Measurements from ENCODE around the gene ESPN. TPM values are rescaled to one million over a fixed set of nuclear protein-coding genes. Genes with fewer than 3 reads are reported as not detected.
A peak's percentile ranks its signal among the peaks of the same experiment; 100 is the strongest.

The ESPN gene
- total RNA-seq, 1 donor from 2014 or later: 25.7 TPM

GRCh38 chr1:6384962-6385361 lies 39.6 kb upstream of the ESPN start:
- H3K27ac Mint-ChIP-seq (ENCODE audit: unreplicated experiment): no peak overlapping the region
- H3K4me1 Mint-ChIP-seq (ENCODE audit: low read depth, unreplicated experiment): peaks cover 15% of the 10 kb centered on the region
- H3K36me3 Mint-ChIP-seq (ENCODE audit: unreplicated experiment): peaks cover 5% of the 10 kb centered on the region
- H3K9me3 Mint-ChIP-seq (ENCODE audit: unreplicated experiment): peaks cover 4% of the 10 kb centered on the region
- no peak for TF ChIP-seq CTCF (IDR thresholded peaks at IDR 0.05; ENCODE audit: partially characterized antibody, unreplicated experiment)
- H3K27me3 Mint-ChIP-seq (ENCODE audit: unreplicated experiment): peaks cover 3% of the 10 kb centered on the region
- peak overlapping the region; percentile 7 for H3K4me3 Mint-ChIP-seq (ENCODE audit: unreplicated experiment)
- DNase-seq: no peak

DNA sequence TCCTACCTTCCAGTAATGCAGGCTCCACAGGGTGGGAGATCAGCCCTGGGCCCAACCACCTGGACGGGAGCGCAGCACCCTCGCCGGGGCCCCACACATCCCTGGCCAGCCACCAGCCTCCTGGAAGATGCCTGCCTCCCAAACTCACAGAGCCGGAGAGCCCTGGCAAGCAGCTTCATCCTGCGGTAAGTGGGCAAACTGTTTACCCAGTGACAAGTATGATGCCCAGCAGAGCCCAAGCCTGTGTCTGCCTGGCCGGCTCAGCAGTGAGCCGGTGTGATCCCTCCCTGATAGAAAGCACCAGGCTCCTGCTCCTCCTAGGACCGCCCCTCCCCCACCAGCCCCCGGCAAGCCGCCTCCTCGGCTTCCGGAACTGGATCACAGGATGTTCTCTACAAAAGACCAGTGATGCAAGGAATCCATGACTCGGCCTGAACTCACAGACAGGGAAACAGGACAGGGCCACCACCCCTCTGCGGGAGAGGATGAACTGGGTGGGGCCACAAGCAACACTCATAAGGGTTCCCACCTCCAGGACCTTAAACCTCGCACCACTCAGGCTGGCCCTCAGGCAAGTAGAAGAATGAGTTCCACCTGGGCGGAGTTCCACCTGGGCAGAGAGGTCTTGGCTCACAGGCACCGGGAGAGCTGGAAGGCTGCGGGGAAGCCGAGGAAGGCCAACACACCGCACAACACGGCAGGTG lies 38.9 kb upstream of the ESPN start:
- peaks cover 3% of the 10 kb centered on the region for H3K27me3 Mint-ChIP-seq (ENCODE audit: unreplicated experiment)
- TF ChIP-seq CTCF (IDR thresholded peaks at IDR 0.05; ENCODE audit: partially characterized antibody, unreplicated experiment): no peak
- peaks cover 15% of the 10 kb centered on the region for H3K4me1 Mint-ChIP-seq (ENCODE audit: low read depth, unreplicated experiment)
- H3K9me3 Mint-ChIP-seq (ENCODE audit: unreplicated experiment): peaks cover 4% of the 10 kb centered on the region
- peaks cover 5% of the 10 kb centered on the region for H3K36me3 Mint-ChIP-seq (ENCODE audit: unreplicated experiment)
- H3K27ac Mint-ChIP-seq (ENCODE audit: unreplicated experiment): peak overlapping the region; percentile 22
- H3K4me3 Mint-ChIP-seq (ENCODE audit: unreplicated experiment): peak overlapping the region; percentile 76
- DNase-seq: peak; percentile 71

DNA sequence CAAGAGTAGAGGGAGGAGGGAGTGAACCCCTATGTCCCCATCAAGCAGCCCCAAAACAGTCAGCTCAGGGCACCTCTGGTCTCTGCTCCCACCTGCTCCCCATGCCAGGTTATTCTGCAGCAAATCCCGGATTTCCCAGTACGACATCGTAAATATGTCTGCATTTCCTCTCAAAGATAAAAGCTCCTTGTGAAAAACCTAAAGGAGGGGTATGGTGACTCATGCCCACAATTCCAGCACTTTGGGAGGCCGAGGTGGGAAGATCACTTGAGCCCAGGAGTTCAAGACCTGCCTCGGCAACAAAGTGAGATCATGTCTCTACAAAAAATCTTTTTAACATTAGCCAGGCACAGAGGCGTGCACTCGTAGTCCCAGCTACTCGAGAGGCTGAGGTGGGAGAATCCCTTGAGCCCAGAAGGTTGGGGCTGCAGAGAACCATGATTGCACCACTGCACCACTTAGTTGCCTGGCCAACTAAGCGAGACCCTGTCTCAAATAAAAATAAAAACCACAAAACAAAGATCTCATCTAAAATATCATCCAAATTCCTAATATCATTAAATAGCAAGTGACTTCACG lies 38.1 kb upstream of the ESPN start:
- H3K9me3 Mint-ChIP-seq (ENCODE audit: unreplicated experiment): peaks cover 4% of the 10 kb centered on the region
- H3K4me3 Mint-ChIP-seq (ENCODE audit: unreplicated experiment): peak overlapping the region; percentile 5
- DNase-seq: no peak
- no peak for TF ChIP-seq CTCF (IDR thresholded peaks at IDR 0.05; ENCODE audit: partially characterized antibody, unreplicated experiment)
- peaks cover 15% of the 10 kb centered on the region for H3K4me1 Mint-ChIP-seq (ENCODE audit: low read depth, unreplicated experiment)
- H3K27me3 Mint-ChIP-seq (ENCODE audit: unreplicated experiment): peaks cover 2% of the 10 kb centered on the region
- H3K27ac Mint-ChIP-seq (ENCODE audit: unreplicated experiment): peak overlapping the region; percentile 17
- peaks cover 5% of the 10 kb centered on the region for H3K36me3 Mint-ChIP-seq (ENCODE audit: unreplicated experiment)

DNA sequence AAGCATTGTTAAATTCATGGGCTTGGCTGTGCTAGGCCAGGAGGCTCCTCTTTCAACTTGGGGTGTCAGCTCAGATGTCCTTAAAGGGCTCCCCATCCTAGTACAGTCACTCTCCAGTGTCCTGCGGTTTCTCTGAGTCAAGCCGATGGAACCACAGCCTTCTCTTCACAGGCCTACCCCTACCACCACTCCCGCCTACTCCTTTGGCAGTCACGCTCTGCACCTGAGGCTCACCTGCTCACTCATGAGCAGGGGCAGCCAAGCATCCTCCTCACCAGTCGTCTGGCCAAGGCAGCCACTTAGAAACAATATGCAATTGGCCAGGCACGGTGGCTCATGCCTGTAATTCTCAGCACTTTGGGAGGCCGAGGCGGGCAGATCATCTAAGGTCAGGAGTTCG lies 34.6 kb upstream of the ESPN start:
- peaks cover 4% of the 10 kb centered on the region for H3K27me3 Mint-ChIP-seq (ENCODE audit: unreplicated experiment)
- H3K4me3 Mint-ChIP-seq (ENCODE audit: unreplicated experiment): no peak overlapping the region
- H3K36me3 Mint-ChIP-seq (ENCODE audit: unreplicated experiment): no peaks in the 10 kb centered on the region
- peaks cover 24% of the 10 kb centered on the region for H3K4me1 Mint-ChIP-seq (ENCODE audit: low read depth, unreplicated experiment)
- no peak overlapping the region for H3K27ac Mint-ChIP-seq (ENCODE audit: unreplicated experiment)
- H3K9me3 Mint-ChIP-seq (ENCODE audit: unreplicated experiment): peaks cover 14% of the 10 kb centered on the region
- DNase-seq: no peak
- TF ChIP-seq CTCF (IDR thresholded peaks at IDR 0.05; ENCODE audit: partially characterized antibody, unreplicated experiment): no peak

Measured in glutamatergic neuron (in vitro differentiated cells).